ENCODE measurements around the gene TMEM120B.

The TMEM120B gene

GRCh38 chr12:121773011-121773777, 60.6 kb downstream of the TMEM120B start:
- DNase-seq: peak in 40 of 58 donors; percentile 7 to 72 (median 29)

- DNase-seq: peak in 1 of 58 donors; percentile 40
Measured at GRCh38 chr12:121774968-121775474, 62.5 kb downstream of the TMEM120B start.

GRCh38 chr12:121775501-121775900, 62.9 kb downstream of the TMEM120B start:
- DNase-seq: no peak

GRCh38 chr12:121776190-121777098, 63.9 kb downstream of the TMEM120B start:
- DNase-seq: peak in 34 of 58 donors; percentile 4 to 81 (median 32)

GRCh38 chr12:121778567-121779421, 66.2 kb downstream of the TMEM120B start:
- DNase-seq: no peak

- no peak for DNase-seq
Measured at GRCh38 chr12:121779422-121779895, 66.9 kb downstream of the TMEM120B start.

GRCh38 chr12:121780429-121780828, 67.9 kb downstream of the TMEM120B start:
- DNase-seq: no peak

GRCh38 chr12:121781484-121781997, 69.0 kb downstream of the TMEM120B start:
- peak in 1 of 58 donors; percentile 31 for DNase-seq

- DNase-seq: no peak
Measured at GRCh38 chr12:121781998-121782979, 69.7 kb downstream of the TMEM120B start.

GRCh38 chr12:121783766-121784165, 71.2 kb downstream of the TMEM120B start:
- no peak for DNase-seq

GRCh38 chr12:121784460-121784859, 71.9 kb downstream of the TMEM120B start:
- DNase-seq: no peak

GRCh38 chr12:121786440-121786825, 73.9 kb downstream of the TMEM120B start:
- no peak for DNase-seq

- no peak for DNase-seq
Measured at GRCh38 chr12:121787063-121788025, 74.8 kb downstream of the TMEM120B start.

GRCh38 chr12:121788176-121788818, 75.7 kb downstream of the TMEM120B start:
- DNase-seq: no peak

- DNase-seq: no peak
Measured at GRCh38 chr12:121789233-121789781, 76.8 kb downstream of the TMEM120B start.

- peak in 18 of 58 donors; percentile 6 to 51 (median 22) for DNase-seq
Measured at GRCh38 chr12:121789800-121790728, 77.5 kb downstream of the TMEM120B start.

Data from anterior cingulate cortex (tissue), 58 donors.